ENCODE data around the gene MPST. TPM values are rescaled to one million over a fixed set of nuclear protein-coding genes. Genes with fewer than 3 reads are reported as not detected.

MPST gene
- polyA plus RNA-seq, 4 donors: 33.3 to 75.5 (median 46.1) TPM

GRCh38 chr22:37075046-37075445 is 55.5 kb downstream of the MPST start:
- no peak for DNase-seq (ENCODE audit: low read depth in 4 of 4, low spot score in 3 of 4)

- DNase-seq (ENCODE audit: low read depth in 4 of 4, low spot score in 3 of 4): no peak
Measured at GRCh38 chr22:37075822-37076433, 56.4 kb downstream of the MPST start.

GRCh38 chr22:37077802-37078448 is 58.4 kb downstream of the MPST start:
- DNase-seq (ENCODE audit: low read depth in 4 of 4, low spot score in 3 of 4): no peak

DNA sequence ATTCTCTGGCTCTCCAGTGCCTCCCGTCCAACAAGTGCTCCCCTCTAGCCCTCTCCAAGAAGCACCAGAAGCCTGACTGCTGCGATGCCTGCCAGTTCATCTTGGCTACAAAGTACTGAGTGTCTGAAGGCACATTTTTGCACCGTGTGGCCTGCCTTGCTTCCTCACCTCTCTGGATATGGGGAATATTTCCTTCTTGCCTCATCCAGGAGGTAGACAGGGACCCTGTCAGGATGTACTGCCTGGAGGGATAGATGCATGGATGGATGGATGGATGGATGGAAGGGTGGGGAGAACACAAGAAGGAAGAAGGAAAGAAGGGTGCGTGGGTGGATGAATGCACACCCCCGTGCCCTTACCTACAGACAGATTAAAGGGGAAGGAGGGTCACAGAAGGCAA is 59.6 kb downstream of the MPST start:
- DNase-seq (ENCODE audit: low read depth in 4 of 4, low spot score in 3 of 4): no peak

Other genes with a start within 250 kb of the MPST start
- gene IFT27, start 243.6 kb upstream of the MPST start, polyA plus RNA-seq (ENCODE audit: insufficient read length in 4 of 4): 10 to 100 TPM; 38.4 to 60.8 (median 52.9) TPM
- 10 to 100 TPM in 2 of 4 donors, 1 to 10 TPM in 2; 3.9 to 12.3 (median 7.7) TPM for gene PVALB, start 202.7 kb upstream of the MPST start, polyA plus RNA-seq (ENCODE audit: insufficient read length in 4 of 4)
- gene NCF4, start 158.7 kb upstream of the MPST start, polyA plus RNA-seq (ENCODE audit: insufficient read length in 4 of 4): 1 to 10 TPM; 1.5 to 6.0 (median 2.1) TPM
- 1 to 10 TPM; 2.3 to 3.1 (median 2.8) TPM for gene CSF2RB, start 106.1 kb upstream of the MPST start, polyA plus RNA-seq (ENCODE audit: insufficient read length in 4 of 4)
- 10 to 100 TPM; 13.0 to 64.4 (median 37.9) TPM for gene TST, start 295 bp upstream of the MPST start, polyA plus RNA-seq (ENCODE audit: insufficient read length in 4 of 4)
- 10 to 100 TPM; 24.7 to 33.6 (median 25.4) TPM for gene KCTD17, start 32.0 kb downstream of the MPST start, polyA plus RNA-seq (ENCODE audit: insufficient read length in 4 of 4)
- gene TMPRSS6, start 90.0 kb downstream of the MPST start, polyA plus RNA-seq (ENCODE audit: insufficient read length in 4 of 4): under 1 TPM; 0.16 to 0.50 (median 0.26) TPM
- 1 to 10 TPM in 2 of 4 donors, under 1 TPM in 2; 0.79 to 1.4 (median 1.1) TPM for gene IL2RB, start 130.2 kb downstream of the MPST start, polyA plus RNA-seq (ENCODE audit: insufficient read length in 4 of 4)
- 10 to 100 TPM; 26.1 to 52.3 (median 30.9) TPM for gene C1QTNF6, start 168.5 kb downstream of the MPST start, polyA plus RNA-seq (ENCODE audit: insufficient read length in 4 of 4)
- gene SSTR3, start 192.7 kb downstream of the MPST start, polyA plus RNA-seq (ENCODE audit: insufficient read length in 4 of 4): under 1 TPM; 0.55 to 0.98 (median 0.79) TPM
- 10 to 100 TPM in 1 of 4 donors, 1 to 10 TPM in 3; 6.2 to 13.6 (median 8.1) TPM for gene RAC2, start 224.5 kb downstream of the MPST start, polyA plus RNA-seq (ENCODE audit: insufficient read length in 4 of 4)

All from left renal pelvis (tissue), 4 donors.